DMS53 treated with DMSO at 0.1 percent for 48 hours (cell line): ENCODE data around the gene ATN1.
"Not testable (repeated sequence)": the region's sequence is repeated elsewhere in the genome, so short reads cannot be mapped to it uniquely, and the experiment has no call there.

Experiments used
- DNase-seq: peaks from one replicate; lab custom pipeline; 2025; ENCODE audit not compliant: unreplicated experiment; lab: John Stamatoyannopoulos, UW

ATN1 gene, protein sequence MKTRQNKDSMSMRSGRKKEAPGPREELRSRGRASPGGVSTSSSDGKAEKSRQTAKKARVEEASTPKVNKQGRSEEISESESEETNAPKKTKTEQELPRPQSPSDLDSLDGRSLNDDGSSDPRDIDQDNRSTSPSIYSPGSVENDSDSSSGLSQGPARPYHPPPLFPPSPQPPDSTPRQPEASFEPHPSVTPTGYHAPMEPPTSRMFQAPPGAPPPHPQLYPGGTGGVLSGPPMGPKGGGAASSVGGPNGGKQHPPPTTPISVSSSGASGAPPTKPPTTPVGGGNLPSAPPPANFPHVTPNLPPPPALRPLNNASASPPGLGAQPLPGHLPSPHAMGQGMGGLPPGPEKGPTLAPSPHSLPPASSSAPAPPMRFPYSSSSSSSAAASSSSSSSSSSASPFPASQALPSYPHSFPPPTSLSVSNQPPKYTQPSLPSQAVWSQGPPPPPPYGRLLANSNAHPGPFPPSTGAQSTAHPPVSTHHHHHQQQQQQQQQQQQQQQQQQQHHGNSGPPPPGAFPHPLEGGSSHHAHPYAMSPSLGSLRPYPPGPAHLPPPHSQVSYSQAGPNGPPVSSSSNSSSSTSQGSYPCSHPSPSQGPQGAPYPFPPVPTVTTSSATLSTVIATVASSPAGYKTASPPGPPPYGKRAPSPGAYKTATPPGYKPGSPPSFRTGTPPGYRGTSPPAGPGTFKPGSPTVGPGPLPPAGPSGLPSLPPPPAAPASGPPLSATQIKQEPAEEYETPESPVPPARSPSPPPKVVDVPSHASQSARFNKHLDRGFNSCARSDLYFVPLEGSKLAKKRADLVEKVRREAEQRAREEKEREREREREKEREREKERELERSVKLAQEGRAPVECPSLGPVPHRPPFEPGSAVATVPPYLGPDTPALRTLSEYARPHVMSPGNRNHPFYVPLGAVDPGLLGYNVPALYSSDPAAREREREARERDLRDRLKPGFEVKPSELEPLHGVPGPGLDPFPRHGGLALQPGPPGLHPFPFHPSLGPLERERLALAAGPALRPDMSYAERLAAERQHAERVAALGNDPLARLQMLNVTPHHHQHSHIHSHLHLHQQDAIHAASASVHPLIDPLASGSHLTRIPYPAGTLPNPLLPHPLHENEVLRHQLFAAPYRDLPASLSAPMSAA (N-terminal part only)

GRCh38 chr12:6927379-6928021 lies at the start of gene ATN1:
Gene ATN1, plus strand, starts transcription at chr12:6927959. Its CDS starts 6,043 bp downstream, at chr12:6934002.
- DNase-seq = peak; percentile 48

- DNase-seq = not testable (repeated sequence)
Observed at GRCh38 chr12:6879824-6880223, 47.9 kb upstream of the ATN1 start.

GRCh38 chr12:6883252-6883651 lies 44.5 kb upstream of the ATN1 start:
- no peak for DNase-seq

- DNase-seq = no peak
Observed at GRCh38 chr12:6883683-6884082, 44.1 kb upstream of the ATN1 start.

- no peak for DNase-seq
Observed at GRCh38 chr12:6884539-6884938, 43.2 kb upstream of the ATN1 start.

DNA sequence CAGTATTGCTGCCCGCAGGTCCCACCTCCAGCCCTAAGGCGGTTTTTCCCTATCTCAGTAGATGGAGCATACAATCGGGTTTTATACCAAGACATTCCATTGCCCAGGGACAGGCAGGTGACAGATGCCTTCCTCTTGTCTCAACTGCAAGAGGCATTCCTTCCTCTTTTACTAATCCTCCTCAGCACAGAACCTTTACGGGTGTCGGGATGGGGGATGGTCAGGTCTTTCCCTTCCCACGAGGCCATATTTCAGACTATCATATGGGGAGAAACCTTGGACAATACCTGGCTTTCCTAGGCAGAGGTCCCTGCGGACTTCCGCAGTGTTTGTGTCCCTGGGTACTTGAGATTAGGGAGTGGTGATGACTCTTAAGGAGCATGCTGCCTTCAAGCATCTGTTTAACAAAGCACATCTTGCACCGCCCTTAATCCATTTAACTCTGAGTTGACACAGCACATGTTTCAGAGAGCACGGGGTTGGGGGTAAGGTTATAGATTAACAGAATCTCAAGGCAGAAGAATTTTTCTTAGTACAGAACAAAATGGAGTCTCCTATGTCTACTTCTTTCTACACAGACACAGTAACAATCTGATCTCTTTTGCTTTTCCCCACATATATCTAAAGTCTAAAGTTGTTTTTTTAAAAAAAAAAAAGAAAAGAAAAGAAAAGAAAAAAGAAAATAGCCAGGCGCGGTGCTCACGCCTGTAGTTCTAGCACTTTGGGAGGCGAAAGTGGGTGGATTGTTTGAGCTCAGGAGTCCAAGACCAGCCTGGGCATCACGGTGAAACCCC lies 41.4 kb upstream of the ATN1 start:
- not testable (repeated sequence) for DNase-seq

DNA sequence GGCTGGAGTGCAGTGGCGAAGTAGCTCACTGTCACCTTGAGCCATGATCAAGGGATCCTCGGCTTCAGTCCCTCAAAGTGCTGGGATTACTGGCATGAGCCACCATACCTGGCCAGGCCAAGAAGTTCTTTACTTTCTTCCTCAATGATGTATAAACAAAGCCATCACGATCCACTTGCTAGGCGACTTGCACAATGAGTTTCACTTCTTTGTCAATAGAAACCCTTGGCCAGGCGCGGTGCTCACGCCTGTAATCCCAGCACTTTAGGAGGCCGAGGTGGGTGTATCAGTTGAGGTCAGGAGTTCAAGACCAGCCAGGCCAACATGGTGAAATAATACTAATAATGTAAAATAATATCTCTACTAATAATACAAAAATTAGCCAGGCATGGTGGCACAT lies 40.3 kb upstream of the ATN1 start:
- no peak for DNase-seq

- DNase-seq = no peak
Observed at GRCh38 chr12:6888360-6888759, 39.4 kb upstream of the ATN1 start.

DNA sequence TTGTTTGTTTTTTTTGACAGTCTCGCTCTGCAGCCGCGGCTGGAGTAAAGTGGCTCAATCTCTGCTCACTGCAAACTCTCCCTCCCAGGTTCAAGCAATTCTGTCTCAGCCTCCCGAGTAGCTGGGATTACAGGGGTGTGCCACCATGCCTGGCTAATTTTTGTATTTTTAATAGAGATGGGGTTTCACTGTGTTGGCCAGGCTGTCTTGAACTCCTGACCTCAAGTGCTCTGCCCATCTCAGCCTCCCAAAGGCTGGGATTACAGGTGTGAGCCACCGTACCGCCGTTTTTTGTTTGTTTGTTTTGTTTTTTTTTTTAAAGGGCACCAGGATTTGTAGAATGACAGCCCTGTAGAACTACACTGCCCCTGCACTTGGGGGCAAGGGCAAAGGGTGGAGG lies 39.0 kb upstream of the ATN1 start:
- DNase-seq = not testable (repeated sequence)

GRCh38 chr12:6889775-6890573 lies 37.8 kb upstream of the ATN1 start:
- DNase-seq = not testable (repeated sequence)

GRCh38 chr12:6890789-6891645 lies 36.7 kb upstream of the ATN1 start:
- DNase-seq = peak; percentile 100

DNA sequence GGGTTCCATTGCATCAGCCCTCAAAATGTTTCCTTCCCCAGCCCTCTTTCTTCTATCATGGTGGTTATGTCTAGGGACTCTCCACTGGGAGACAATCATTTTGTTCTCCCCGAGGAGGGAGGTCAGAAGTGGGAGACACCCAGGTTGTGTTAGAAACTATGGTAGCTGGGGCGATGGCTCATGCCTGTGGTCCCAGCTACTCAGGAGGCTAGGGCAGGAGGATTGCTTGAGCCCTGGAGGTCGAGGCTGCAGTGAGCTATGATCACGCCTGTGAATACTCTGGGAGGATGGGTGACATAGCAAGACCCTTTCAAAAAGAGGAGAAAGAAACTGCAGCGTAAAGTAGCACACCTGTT lies 36.1 kb upstream of the ATN1 start:
- no peak for DNase-seq

DNA sequence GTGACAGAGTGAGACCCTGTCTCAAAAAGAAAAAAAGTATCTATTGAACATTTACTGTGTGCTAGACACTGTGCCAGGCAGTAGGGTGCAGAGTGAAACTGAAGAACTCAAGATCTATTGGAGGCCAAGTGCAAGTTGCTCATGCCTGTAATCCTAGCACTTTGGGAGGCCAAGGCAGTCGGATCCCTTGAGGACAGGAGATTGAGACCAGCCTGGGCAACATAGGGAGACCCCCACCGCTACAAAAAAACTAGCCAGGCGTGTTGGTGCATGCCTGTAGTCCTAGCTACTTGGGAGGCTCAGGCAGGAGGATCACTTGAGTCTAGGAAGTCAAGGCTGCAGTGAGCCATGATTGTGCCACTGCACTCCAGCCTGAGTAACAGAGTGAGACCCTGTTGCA lies 35.1 kb upstream of the ATN1 start:
- not testable (repeated sequence) for DNase-seq

DNA sequence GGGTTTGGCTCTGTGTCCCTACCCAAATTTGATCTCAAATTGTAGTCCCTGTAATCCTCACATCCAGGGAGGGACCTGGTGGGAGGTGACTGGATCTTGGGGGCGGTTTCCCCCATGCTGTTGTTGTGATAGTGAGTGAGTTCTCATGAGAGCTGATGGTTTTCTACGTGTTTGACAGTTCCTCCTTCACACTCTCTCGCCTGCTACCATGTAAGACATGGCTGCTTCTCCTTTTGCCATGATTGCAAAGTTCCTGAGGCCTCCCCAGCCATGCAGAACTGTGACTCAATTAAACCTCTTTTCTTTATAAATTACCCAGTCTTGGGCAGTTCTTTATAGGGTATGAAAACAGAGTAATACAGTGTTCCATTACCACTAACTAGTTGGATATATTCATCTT lies 33.4 kb upstream of the ATN1 start:
- DNase-seq = no peak

DNA sequence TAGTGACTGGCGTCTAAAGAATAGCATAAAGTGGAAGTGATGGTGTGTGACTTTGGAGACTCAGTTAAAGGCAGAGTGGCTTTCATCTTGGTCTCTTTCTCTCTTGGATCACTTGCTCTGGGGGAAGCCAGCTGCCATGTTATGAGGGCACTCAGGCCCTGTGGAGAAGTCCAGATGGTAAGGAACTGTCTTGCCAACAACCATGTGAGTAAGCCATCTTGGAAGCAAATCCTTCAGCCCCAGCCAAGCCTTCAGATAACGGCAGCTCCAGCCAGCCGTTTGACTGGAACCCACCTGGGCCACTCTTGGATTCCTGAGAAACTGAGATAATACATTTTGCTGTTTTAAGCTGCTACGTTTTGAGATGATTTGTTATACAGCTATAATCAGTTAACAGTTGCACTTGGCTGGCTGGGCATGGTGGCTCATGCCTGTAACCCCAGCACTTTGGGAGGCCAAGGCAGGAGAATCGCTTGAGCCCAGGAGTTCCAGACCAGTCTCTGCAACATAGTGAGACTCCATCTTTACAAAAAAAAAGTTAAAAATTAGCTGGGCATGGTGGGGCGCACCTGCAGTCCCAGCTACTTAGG lies 30.8 kb upstream of the ATN1 start:
- DNase-seq = no peak

- no peak for DNase-seq
Observed at GRCh38 chr12:6899427-6899826, 28.3 kb upstream of the ATN1 start.

GRCh38 chr12:6899837-6900519 lies 27.8 kb upstream of the ATN1 start:
- DNase-seq = no peak

DNA sequence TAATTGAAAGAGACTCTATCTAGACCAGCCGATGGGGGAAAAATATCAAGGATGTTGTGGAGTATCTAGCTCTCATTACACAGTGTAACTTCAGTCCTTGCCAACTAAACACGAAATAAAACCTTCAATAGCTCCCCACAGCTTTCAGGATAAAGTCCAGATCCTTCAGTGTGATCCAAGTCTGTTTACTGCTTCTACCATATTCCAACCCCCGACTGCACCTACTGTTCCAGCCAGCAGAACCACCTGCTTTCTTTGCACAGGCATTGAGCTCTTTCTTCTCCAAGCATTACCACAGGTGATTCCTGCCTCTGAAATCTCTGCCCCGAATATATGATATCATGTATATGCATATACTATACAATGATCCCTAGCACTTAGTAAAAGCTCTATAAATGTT lies 25.3 kb upstream of the ATN1 start:
- DNase-seq = no peak
